MCF 10A (cell line): ENCODE results near the gene DCPS. TPM values are rescaled to one million over a fixed set of nuclear protein-coding genes. Genes with fewer than 3 reads are reported as not detected.

Experiments
- BruUV-seq: library from RNA; stranded (reverse); fragments of 400-500 nt; replicated peaks from 2 replicates; lab custom pipeline; 2021; lab: Mats Ljungman, UMichigan
- CTCF ChIA-PET: fragments of 300-600 bp; sonication (Branson Sonifier 250); formaldehyde crosslinking; extraction: SDS; loops from one replicate; lab custom pipeline; 2021; ENCODE audit warnings: antibody characterized with exemption, inconsistent platforms; lab: Yijun Ruan, JAX
- POLR2A ChIA-PET: fragments of 300-600, 350-650 bp; sonication (Branson Sonifier 250); formaldehyde crosslinking; extraction: SDS; loops from one replicate; lab custom pipeline; 2020; ENCODE audit warnings: antibody characterized with exemption, inconsistent platforms; lab: Yijun Ruan, JAX
- DNase-seq: peaks from one replicate; pipeline ENCODE4 v3.0.0-alpha.2; 2018; ENCODE audit not compliant: unreplicated experiment
- H3K27ac Mint-ChIP-seq: one replicate; pipeline ENCODE4 v1.8.0; 2022; ENCODE audit warnings: mild to moderate bottlenecking, low read depth, mixed read lengths; ENCODE audit not compliant: unreplicated experiment
- H3K27me3 Mint-ChIP-seq: one replicate; pipeline ENCODE4 v1.8.0; 2022; ENCODE audit warnings: mixed read lengths; ENCODE audit not compliant: insufficient read depth, unreplicated experiment
- H3K36me3 Mint-ChIP-seq: one replicate; pipeline ENCODE4 v1.8.0; 2022; ENCODE audit warnings: mild to moderate bottlenecking, moderate library complexity, mixed read lengths; ENCODE audit not compliant: insufficient read depth, unreplicated experiment
- H3K4me1 Mint-ChIP-seq: one replicate; pipeline ENCODE4 v1.8.0; 2022; ENCODE audit warnings: mixed read lengths; ENCODE audit not compliant: insufficient read depth, unreplicated experiment
- H3K4me3 Mint-ChIP-seq: one replicate; pipeline ENCODE4 v1.8.0; 2022; ENCODE audit warnings: mild to moderate bottlenecking, moderate library complexity, mixed read lengths; ENCODE audit not compliant: unreplicated experiment
- H3K9me3 Mint-ChIP-seq: one replicate; pipeline ENCODE4 v1.8.0; 2022; ENCODE audit warnings: mixed read lengths; ENCODE audit not compliant: unreplicated experiment
- intact Hi-C: fragments of 100-400 bp; cut with micrococcal nuclease; formaldehyde crosslinking; loops from 2 replicates; pipeline ENCODE4 v1.14.1; 2022
- total RNA-seq: library from RNA; stranded (reverse); gene quantifications from 2 replicates; pipeline ENCODE4 v1.2.3, GENCODE V29; 2022
- TF ChIP-seq, protein P1 (sequence below): fragments of 200-600 bp; IDR thresholded peaks from one replicate; pipeline ENCODE4 v1.8.0; 2022; ENCODE audit warnings: antibody characterized with exemption, mild to moderate bottlenecking; ENCODE audit not compliant: unreplicated experiment

DCPS gene
- total RNA-seq, 1 experiment from 2014 or later, result 33.7 TPM

DNA sequence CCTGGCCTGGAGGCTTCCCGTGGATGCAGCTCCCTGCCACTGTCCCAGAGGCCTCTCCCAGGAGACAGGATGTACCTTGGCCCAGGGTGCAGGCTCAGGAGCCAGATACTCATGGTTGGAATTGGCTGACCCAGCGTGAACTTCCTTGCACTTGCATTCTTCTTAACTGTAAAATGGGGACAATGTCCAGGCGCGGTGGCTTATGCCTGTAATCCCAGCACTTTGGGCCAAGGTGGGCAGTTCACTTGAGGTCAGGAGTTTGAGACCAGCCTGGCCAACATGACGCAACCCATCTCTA lies 31.6 kb downstream of the DCPS start:
- ChIA-PET POLR2A (no interaction called here), CTCF (interaction anchor here (0.6 to 0.9 kb wide), 3 partner anchors 25 to 146 kb away, joined by 3 to 7 read pairs (median 5); no protein-coding TSS in a partner anchor)
- Mint-ChIP-seq H3K36me3 (peaks cover 13% of the 10 kb centered on the region), H3K4me3 (no peak overlapping the region), H3K27me3 (no peaks in the 10 kb centered on the region), H3K27ac (no peak overlapping the region), H3K4me1 (peaks cover 23% of the 10 kb centered on the region), H3K9me3 (no peaks in the 10 kb centered on the region)
- no TSS peak for BruUV-seq
- intact Hi-C loops, result no loop called here
- DNase-seq, result no peak
- TF ChIP-seq, protein P1, sequence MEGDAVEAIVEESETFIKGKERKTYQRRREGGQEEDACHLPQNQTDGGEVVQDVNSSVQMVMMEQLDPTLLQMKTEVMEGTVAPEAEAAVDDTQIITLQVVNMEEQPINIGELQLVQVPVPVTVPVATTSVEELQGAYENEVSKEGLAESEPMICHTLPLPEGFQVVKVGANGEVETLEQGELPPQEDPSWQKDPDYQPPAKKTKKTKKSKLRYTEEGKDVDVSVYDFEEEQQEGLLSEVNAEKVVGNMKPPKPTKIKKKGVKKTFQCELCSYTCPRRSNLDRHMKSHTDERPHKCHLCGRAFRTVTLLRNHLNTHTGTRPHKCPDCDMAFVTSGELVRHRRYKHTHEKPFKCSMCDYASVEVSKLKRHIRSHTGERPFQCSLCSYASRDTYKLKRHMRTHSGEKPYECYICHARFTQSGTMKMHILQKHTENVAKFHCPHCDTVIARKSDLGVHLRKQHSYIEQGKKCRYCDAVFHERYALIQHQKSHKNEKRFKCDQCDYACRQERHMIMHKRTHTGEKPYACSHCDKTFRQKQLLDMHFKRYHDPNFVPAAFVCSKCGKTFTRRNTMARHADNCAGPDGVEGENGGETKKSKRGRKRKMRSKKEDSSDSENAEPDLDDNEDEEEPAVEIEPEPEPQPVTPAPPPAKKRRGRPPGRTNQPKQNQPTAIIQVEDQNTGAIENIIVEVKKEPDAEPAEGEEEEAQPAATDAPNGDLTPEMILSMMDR, result no peak

DNA sequence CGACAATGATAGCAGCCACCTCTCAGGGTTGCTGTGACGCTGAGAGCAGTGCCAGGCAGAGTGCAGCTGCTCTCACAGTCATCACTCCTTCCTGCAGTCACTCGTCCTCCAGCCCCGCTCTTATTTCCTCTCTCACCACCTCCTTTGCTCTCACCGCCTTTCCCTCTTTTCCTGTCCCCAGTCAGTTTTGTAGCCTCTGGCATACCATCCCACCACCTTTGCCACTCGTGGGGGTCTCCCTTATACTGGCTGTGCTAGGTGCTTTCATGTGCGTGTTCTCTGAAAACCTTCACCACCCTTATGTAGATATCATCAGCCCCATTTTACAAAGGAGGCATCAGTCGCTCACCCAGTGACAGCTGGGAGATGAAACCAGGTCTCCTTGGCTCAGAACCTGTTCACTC lies 32.3 kb downstream of the DCPS start:
- CTCF ChIA-PET, result interaction anchor here (0.7 to 3.6 kb wide), 2 partner anchors 25 to 28 kb away, joined by 7 to 16 read pairs; no protein-coding TSS in a partner anchor
- H3K4me1 Mint-ChIP-seq, result peaks cover 30% of the 10 kb centered on the region
- H3K4me3 Mint-ChIP-seq, result no peak overlapping the region
- H3K27ac Mint-ChIP-seq, result no peak overlapping the region
- H3K9me3 Mint-ChIP-seq, result no peaks in the 10 kb centered on the region
- no TSS peak for BruUV-seq
- intact Hi-C loops, result no loop called here
- TF ChIP-seq, protein P1, result no peak
- no peaks in the 10 kb centered on the region for H3K27me3 Mint-ChIP-seq
- DNase-seq, result no peak
- POLR2A ChIA-PET, result no interaction called here
- H3K36me3 Mint-ChIP-seq, result peaks cover 18% of the 10 kb centered on the region

DNA sequence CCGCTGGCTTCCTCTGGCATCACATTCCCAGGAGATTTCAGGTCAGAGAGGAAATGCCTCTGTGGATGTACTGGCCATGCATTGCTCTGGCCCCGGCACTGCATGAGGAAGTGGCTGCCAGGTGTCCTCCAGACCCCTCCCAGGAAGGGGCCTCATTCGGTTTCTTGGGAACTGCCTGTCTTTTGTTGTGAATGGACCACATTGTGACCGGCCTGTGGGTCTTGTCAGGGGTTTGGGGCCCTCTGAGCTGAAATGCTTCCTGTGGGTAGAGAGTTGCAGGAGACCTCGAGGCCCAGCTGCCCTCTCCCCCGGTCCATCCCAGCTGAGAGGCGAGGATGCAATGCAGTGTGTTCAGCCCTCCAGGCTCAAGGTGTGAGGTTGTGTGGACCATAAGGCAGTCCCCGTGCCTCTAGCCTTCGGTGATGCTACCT lies 32.8 kb downstream of the DCPS start:
- ChIA-PET POLR2A (interaction anchor here (0.8 kb wide), 1 partner anchor 17 kb away, joined by 3 read pairs; no protein-coding TSS in a partner anchor), CTCF (interaction anchor here (3.6 kb wide), 1 partner anchor 26 kb away, joined by 16 read pairs; no protein-coding TSS in a partner anchor)
- DNase-seq, result no peak
- TF ChIP-seq, protein P1, result no peak
- Mint-ChIP-seq H3K4me3 (no peak overlapping the region), H3K36me3 (peaks cover 18% of the 10 kb centered on the region), H3K9me3 (no peaks in the 10 kb centered on the region), H3K27me3 (no peaks in the 10 kb centered on the region), H3K4me1 (peaks cover 36% of the 10 kb centered on the region), H3K27ac (no peak overlapping the region)
- intact Hi-C loops, result no loop called here
- no TSS peak for BruUV-seq

DNA sequence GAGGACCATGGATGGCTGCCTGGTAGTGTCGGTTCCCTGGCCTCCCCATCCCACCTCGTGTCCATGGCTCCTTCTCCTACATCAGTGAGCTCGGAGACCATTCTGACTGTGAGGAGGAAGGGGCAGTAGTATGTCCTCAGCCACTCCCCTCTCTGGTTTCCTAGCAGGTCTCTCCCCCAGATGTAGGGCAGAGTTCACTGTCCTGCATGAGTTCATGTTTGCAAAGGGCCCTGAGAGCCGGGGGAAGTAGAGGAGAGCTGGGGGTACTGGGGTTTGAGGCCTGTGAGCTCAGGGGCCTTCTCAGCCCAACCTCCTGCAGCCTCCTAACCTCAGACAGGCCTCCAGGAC lies 33.2 kb downstream of the DCPS start:
- Mint-ChIP-seq H3K4me3 (no peak overlapping the region), H3K27me3 (no peaks in the 10 kb centered on the region), H3K9me3 (no peaks in the 10 kb centered on the region), H3K27ac (no peak overlapping the region), H3K4me1 (peaks cover 37% of the 10 kb centered on the region), H3K36me3 (peaks cover 20% of the 10 kb centered on the region)
- intact Hi-C loops, result no loop called here
- CTCF ChIA-PET, result interaction anchor here (3.6 kb wide), 1 partner anchor 26 kb away, joined by 16 read pairs; no protein-coding TSS in a partner anchor
- TF ChIP-seq, protein P1, result no peak
- no TSS peak for BruUV-seq
- DNase-seq, result no peak
- POLR2A ChIA-PET, result interaction anchor here (0.8 kb wide), 1 partner anchor 17 kb away, joined by 3 read pairs; no protein-coding TSS in a partner anchor
